ENCODE data around the gene ENPP3.

DNA sequence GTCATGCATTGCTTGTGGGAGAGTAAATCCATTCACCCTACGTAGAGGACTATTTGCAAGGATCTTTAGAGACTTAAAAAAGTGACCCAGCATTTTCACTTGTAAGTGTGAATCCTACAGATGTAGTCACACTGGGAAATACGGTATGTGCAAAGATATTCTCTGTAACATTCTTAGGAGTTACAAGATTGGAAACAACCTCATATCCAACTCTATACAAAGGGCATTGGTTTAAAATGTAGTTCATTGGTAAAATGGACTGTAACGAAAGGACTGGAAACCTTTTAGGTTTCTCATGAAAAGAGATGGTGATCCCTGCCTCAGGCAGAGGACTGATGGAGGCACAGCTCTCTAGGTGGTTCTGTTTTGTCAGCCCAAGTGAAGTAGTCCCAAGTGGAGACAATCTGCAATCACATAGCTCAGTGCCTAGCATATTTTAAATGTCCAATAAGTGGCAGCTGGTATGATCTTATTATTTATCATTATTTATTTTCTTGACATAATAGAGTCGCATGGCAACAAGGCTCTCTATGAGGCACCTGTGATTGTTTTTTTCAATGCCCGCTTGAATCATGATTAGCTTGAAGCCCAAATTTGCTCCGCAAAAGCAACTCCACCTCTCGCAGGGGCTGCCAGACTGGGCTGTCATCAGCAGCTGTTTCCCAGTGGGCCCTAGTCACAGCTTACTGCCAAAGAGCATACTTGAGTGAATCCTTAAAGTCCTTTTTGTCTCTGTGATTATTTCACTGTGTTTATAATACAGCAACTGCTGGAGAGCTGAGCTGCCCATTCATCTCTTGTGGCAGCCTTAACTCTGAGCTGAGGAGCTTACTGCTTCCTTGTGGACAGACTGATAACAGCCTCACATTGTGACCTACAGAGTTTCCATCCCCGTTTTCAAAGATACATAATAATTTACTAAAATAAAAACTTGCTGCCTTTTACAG is 150.9 kb downstream of the ENPP3 start:
- TF ChIP-seq EZH2 (IDR thresholded peaks at IDR 0.05; ENCODE audit: insufficient read depth, poor library complexity, severe bottlenecking) (no peak), EZH2phosphoT487 (IDR thresholded peaks at IDR 0.05; ENCODE audit: insufficient read depth, low read depth) (no peak)

All from GM23248 (cell line).